Right forelimb (tissue), 1 donor: Measurements from ENCODE around the gene LIN7A.

Source experiments
- DNase-seq: peaks from one replicate; pipeline ENCODE4 v3.0.0-alpha.2; 2018

Gene LIN7A, protein sequence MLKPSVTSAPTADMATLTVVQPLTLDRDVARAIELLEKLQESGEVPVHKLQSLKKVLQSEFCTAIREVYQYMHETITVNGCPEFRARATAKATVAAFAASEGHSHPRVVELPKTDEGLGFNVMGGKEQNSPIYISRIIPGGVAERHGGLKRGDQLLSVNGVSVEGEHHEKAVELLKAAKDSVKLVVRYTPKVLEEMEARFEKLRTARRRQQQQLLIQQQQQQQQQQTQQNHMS

DNA sequence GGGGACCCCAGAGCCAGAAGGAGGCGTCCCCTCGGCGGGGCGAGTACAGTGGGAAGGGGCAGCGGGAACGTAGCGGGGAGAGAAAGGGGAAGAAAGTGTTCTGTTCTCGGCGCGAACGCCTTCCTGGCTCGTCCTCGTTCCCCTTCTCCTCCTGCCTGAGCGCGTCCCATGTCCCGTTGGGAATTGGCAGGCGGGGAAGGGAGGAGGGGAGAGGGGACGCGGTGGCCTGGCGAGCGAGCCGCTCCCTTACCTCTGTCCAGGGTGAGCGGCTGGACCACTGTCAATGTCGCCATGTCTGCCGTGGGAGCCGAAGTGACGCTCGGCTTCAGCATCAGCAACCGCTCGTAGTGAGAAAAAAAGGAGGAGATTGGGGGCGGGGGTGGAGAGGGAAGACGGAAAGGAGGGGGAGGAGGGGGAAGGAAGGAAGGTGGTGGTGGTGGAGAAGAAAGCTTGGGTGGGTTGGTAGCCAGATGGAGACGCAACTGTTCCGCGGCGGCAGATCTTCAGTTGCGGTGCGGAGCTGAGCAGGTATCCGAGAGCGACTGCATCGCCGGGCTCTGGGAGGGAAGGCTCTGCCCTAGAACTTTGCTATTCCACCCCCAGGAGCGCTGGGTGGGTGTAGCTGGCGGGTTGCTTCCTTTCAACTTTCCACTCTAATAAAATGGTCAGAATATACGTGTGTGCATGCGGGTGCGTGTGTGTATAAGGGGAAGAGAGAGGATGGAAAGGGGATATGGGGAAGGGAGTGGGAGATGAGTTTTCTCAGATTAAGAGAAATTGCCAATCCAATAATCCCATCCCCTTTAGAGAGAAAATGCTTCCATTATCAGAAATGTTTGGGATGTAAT, at the start of gene LIN7A:
LIN7A (minus strand) TSS at position 544 of the 848 bp plus-strand sequence; CDS start at position 332, 212 bp downstream.
- DNase-seq = peak; percentile 75

DNA sequence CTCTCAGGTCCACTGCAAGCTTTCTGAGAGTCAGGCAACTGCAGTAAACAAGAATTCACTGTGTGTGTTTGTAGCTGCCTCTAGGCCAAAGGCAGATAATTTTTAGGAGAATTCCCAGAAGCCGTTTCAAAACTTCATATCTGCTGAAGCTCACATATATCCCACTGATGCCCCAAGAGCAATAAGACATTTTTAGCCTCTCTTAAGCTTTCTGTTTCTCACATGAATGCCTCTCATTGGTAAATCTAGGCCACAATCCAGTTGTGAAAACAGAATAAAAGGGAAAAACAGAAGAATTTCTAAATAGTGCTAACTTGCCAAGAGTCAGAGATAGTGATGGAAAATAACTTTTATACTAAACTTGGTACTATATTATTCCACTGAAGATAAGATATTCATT, 48.5 kb upstream of the LIN7A start:
- no peak for DNase-seq

DNA sequence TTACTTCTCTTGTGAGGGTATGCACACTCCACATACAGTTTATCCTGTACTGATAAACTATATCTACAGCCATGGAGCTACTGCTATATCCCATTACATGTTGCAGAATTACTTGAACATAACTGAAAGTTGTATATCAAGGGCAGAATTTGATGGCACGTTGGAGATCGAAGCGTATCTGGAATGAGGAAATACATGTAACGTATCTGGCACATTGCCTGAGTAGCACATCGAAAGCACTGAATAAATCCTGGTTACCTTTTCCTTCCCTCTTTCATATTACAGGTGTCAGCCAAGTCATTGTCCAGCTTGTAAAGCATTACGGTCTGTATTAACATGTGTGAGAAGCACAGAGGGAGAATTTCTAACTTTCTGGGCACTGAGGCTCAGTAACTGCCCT, 42.1 kb upstream of the LIN7A start:
- DNase-seq = no peak

DNA sequence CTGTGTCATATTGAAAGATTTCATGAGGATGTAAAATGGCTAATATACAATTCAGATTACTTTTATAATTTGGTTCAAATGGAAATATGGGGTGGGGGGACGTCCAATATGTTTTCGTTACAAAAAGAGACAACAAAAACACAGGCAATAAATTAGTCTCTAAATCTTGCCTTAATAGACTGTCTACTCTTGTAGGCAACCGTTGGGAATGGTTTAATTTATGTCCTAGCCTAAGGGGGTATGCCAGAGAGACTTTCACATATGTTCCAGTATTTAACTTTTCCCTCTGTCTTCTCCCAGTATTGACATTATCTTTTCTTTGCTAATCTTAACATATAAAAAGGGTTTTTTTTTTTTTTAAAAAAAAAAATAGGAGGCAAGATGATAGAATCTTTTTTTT, 41.5 kb upstream of the LIN7A start:
- DNase-seq = no peak

DNA sequence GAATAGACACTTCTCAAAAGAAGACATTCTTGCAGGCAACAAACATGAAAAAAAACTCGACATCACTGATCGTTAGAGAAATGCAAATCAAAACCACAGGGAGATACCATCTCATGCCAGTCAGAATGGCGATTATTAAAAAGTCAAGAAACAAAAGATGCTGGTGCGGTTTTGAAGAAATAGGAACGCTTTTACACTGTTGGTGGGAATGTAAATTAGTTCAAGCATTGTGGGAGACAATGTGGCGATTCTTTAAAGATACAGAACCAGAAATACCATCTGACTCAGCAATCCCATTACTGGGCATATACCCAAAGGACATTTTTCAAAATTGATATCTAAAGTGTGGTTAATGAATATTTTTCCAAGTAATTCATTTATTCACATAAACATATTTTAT, 39.6 kb upstream of the LIN7A start:
- DNase-seq = no peak

DNA sequence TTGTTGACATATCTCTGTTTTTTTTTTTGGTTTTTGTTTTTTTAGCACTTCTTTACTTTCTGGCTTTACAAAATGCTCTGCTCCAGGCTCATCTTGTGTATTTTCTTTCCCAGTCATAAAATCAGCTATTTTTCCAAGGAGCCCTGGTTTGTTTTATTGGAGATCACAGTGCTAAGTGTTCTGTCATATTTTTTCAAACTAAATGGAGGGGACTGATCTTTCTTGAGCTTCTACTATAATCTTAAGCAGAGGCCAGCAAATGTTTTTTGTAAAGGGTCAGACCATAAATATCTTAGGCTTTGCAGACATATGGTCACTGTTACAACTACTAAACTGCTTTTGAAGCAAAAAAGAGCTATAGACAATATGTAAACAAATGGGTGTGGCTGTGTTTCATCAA, 30.6 kb upstream of the LIN7A start:
- DNase-seq = no peak

DNA sequence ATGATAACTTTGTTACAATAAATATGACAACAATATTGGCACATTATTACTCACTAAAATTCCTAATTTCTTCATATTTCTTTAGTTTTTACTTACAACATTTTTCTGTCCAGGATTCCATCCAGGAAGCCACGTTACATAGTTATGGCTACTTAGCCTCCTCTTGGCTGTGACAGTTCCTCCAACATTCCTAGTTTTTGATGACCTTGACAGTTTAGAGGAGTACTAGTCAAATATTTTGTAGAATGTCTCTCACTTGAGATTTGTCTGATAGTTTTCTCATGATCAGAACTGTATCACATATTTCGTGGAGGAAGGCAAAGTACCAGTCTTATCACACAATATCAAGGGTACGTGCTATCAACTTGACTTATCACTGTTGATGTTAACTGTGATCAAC, 29.8 kb upstream of the LIN7A start:
- DNase-seq = no peak

DNA sequence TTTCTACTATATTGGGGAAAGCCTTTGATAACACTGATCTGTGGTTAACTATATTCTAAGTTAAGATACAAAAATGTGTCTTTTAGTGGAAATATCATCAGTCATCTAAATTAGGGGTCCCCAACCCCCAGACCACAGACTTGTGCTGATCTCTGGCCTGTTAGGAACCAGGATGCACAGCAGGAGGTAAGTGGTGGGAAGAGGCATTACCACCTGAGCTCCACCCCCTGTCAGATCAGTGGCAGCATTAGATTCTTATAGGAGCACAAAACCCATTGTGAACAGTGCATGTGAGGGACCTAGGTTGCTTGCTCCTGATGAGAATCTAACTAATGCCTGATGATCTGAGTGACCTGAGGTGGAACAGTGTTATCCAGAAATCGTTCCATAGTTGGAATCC, 28.3 kb upstream of the LIN7A start:
- no peak for DNase-seq

DNA sequence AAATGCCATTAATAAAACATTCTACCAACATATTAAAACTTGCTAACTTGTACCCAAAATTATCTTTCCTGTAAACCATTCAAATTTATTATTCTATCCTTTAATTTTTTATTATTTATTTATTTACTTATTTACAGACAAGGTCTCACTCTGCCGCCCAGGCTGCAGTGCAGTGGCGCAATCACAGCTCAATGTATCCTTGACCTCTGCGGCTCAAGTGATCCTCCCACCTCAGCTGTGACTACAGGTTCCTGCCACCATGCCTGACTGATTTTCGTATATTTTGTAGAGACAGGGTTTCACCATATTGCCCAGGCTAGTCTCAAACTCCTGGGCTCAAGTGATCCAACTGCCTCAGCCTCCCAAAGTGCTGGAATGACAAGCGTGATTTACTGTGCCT, 20.4 kb upstream of the LIN7A start:
- no peak for DNase-seq

DNA sequence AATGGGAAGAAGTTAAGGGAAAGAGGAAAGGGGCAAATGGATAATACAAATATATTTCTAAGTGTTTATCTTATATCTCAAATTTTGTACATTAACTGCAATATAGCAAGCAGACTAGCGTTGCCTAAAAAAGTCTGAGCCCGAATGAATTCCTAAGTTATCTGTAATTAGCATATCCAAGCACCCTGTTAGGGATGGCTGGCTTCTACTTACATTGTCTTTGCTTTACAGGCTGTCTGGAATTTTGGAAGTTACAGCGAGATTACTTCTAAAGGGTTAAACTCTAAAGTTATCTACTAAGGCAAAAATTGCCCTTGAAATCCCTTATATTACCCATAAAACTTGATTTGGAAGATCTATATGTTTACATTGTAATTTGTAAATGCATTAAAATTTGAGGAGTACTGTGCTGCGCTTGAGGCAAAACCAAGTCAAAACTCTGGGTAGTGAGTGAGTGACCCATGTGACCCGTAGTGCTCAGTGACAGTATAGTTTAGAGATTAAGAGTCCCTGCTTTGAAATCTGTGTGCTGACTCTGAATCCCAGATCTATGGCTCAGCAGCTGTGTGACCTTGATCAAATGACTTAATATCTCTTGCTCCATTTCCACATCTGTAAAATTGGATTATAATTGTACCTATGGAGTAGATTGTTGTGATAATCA, 17.3 kb upstream of the LIN7A start:
- DNase-seq = no peak

DNA sequence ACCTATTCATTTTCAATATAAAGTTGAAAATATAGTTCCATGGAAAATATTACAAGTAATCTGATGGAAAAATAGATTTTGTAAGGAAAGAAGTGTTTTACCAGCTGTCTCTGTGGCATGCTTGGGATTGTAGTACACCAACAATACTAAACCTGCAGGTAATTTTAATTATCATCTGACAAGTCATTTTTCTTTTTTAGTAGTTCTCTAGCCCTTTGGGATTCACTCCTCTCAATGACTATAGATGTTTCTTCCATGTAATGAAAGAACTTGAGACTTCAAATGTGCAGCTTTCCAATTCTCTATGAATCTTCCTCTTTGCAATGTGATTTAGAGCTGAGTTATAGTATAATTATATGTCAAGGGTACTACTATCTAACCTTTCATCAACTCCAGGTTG, 14.7 kb upstream of the LIN7A start:
- DNase-seq = no peak

DNA sequence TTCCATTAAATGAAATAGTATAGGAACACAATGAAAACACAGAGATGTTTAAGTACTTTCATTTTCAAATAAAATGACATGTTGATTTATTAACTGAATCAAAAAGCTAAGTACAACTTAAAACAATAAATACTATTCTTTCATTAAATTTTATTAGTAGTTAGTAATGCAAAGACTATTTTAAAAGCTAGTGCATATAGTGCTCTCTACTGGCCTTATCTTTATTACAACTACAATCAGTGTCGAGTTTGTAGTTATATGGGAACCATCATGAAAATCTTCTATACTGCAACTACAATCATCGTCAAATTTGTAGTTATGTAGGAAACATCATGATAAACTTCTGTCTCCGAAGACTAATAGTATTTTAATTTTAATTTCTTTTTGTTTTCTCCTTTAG, 8.9 kb upstream of the LIN7A start:
- no peak for DNase-seq

DNA sequence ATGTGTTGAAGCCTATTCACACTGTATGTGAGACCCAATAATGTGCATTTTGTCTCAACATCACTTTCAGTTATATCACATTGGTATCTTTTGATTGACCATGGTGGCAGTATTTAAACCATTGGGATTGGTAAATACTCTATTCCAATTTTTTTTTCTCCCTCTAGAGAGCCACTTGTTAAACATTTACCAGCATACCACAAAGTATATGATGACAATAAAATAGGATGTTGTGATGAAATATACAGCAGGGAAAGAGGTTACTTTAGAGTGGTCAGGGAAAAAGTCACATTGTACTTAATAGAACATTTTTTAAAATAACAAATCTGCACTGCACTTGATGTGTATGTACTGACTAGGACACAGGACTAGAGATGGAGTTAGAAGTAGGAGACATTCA, 5.6 kb upstream of the LIN7A start:
- no peak for DNase-seq

DNA sequence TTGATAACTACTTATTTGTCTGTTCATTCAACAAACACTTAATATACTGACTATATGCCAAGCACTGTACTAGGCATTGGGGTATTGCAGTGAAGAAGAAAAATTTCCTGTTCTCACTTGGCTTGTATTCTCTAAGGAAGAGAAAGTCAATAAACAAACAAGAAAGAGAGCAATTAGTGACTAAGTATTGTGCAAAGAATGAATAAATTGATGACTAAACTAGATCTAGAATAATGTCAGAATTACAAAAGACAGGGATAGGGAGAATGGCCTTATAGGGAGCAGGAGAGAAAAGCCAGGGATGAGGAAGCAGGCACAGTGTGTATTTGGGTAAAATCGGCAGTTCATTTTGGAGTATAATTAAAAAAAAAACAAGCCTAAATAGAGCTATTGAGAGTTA, 4.2 kb upstream of the LIN7A start:
- no peak for DNase-seq

DNA sequence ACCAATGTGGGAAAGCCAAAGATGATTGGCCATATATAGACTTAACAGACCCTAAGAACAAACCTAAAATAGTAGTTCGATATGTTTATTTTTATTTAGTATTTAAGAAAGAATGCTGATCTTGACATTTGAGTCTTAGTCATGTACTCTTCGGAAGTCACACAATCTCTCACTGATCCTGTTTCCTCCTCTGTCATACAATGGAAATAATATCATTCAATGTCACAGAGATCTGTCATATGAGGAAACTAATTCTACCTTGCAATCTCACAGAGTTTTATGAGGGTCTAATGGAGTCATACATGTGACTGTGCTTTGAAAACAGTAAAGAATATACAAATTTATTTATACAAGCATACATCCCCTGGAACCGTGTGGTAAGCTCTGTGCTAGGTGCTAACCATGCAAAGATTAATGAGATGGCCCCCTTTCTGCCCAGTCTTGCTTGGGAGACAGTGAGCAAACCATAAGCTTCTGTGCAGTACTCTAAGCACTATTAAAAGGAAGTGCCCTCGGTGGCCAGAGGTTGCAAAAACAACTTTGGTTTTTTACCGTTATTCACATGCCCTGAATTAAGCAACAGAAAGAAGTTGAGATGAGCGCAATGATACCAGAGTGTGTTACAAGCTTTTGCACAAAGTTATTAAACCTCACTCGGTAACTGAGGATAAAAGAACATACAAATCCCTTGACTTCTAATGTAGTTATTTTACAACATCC, 1.7 kb upstream of the LIN7A start:
- no peak for DNase-seq

DNA sequence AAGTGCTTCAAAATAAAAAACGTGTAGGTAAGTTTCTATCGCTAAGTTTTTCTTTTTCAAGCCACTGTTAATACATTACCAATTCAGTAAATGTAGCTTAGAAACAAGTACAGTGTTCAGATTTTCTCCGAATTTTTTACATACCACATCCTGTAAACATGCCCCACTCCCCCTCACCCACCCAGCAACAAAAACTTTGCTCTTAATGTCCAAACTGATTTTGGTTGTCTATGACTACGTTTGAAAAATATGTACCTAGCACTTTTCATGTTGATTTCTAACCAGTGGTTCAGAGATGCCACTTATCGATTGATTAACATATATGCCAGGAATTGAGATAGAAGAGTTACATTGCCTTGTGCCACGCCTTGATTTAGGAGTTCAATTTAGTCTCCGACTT, 663 bp upstream of the LIN7A start:
- DNase-seq = no peak

DNA sequence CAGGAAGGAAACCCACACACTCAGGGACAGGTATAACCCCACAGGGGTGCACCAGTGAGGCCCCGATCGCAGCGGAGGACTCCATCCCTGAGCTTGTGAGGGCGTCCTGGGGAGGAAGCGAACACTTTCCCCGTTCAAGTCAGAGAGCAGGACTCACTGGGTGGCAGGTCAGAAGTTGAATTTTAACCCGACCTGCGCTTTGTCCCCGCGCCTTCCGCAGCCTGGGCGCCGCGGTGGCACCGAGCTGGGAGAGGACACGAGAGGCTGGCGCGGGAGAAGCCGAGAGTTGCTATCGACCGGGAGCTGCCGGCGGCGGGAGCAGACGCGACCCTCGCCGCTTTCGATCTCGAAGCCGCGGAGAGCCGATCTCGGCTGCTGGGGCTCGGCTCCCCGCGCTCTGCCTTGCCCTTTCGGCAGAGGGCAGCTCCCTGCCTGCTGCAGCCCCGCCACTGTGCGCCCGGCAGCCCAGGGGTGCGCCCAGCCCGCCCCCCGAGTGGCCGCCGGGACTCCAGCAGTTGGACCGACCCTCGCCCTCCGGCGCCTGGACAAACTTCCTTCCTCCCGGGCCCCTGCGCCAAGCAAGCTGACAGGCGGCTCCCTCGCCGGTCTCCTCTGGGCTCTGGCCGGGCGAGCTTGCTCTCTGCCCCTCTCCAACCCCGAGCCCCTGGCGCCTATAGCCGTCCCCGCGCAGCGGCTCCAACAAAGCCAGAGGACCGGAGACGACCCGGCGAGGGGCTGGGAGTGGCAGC, 918 bp downstream of the LIN7A start:
- DNase-seq = peak; percentile 81

DNA sequence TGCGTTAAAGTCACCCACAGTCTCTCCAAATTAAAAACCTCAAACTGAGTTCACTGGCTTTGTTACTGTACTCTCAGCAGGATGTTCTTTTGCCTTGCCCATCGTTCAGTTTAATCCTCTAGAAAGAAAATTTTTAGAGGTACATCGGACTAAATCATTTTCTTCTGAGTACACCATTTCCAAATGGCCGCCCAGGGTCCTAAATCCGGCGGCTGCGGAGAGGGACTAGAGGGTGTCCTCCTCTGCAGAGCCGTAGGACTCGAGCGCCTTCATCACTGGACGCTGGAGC, 1.4 kb downstream of the LIN7A start:
- no peak for DNase-seq

DNA sequence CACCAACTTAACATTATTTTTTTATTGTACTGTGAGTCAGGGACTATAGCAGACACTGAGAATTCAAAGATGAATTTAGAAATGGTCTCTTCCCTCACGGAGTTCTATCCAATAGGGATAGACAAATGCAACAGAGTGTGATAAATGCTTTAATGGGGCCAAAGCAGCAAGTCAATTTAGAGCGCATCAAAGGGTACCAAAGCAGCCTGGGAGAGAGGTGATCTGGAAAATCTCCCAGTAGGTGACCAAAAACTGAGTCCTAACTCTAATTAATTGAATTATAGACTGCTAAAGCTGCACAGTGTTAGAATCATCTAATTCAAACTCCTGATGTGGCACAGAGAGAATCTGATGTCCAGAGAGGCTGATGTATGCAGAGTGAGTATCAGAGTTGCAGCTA, 2.6 kb downstream of the LIN7A start:
- DNase-seq = no peak

DNA sequence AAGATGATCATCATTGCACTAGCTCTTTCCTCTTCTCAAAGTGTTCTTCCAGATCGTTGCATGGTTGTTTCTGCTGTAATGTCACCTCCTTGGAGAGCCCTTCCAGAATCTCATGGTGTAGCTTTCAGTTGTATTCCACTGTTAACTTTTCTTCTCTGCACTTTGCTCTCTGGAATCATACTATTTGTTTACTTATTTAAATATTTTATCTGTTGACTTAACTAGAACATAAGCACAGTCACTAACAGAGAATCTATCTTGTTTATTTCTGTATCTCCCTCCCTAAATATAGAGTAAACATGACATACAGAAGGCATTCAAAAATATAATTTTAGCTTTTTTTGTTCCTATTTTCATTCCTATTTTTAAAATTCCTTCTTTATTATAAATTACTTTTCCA, 11.8 kb downstream of the LIN7A start:
- DNase-seq = no peak

DNA sequence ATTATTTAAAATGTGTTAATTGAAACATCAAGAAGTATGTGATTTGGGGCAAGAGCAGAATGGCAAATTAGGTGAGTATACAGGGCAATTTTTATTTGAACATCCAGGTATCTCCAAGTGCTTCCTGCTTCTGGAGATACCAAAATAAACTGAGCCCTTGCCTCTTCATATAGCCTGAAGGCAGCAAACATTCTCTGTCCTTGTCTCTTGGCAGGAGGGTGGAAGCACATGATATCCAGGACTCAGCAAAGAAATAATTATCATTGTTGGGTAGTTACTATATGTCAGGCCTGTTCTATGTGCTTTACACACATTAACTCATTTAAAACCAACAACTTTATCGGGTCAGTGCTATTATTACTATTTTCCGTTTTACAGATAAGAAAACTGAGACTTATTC, 12.5 kb downstream of the LIN7A start:
- no peak for DNase-seq

DNA sequence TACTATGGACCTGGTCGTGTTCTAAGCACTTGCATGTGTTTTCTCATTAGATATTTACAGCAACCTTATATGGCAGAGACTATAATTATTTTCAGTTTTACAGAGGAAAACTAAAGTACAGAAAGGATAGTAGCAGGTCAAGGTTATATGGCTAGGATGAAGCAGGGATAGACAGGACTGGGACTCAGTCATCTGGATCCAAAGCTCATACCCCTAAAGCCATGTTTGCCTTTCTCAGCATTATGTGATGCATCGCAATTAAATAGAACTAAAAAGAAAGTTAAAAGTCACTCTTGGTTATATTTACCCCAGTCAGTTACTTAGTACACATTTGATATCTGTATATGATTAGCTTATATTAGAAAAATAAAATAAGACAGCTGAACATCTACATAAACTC, 13.3 kb downstream of the LIN7A start:
- no peak for DNase-seq

DNA sequence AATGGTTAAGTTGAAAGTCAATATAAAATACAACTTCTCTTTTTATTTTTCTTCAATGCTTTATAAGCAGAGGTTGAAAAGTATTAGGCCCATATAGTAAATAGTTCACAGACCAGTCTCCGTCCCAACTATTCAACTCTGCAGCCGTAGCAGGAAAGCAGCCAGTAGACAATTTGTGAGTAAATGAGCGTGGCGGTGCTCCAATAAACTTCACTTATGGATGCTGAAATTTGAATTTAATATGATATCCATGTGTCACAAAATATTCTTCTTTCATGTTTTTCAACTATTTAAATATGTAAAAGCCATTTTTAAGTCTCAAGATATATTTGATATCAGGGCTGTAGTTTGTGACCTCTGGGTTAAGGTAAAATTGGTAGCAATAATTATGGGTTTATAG, 17.7 kb downstream of the LIN7A start:
- no peak for DNase-seq
